ENCODE data around the gene KCNIP4.

- TF ChIP-seq, protein P1, sequence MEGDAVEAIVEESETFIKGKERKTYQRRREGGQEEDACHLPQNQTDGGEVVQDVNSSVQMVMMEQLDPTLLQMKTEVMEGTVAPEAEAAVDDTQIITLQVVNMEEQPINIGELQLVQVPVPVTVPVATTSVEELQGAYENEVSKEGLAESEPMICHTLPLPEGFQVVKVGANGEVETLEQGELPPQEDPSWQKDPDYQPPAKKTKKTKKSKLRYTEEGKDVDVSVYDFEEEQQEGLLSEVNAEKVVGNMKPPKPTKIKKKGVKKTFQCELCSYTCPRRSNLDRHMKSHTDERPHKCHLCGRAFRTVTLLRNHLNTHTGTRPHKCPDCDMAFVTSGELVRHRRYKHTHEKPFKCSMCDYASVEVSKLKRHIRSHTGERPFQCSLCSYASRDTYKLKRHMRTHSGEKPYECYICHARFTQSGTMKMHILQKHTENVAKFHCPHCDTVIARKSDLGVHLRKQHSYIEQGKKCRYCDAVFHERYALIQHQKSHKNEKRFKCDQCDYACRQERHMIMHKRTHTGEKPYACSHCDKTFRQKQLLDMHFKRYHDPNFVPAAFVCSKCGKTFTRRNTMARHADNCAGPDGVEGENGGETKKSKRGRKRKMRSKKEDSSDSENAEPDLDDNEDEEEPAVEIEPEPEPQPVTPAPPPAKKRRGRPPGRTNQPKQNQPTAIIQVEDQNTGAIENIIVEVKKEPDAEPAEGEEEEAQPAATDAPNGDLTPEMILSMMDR (IDR thresholded peaks at IDR 0.05) = no peak
- no peak for TF ChIP-seq POLR2A (IDR thresholded peaks at IDR 0.05)
Measured at GRCh38 chr4:20995015-20995414, 953.6 kb downstream of the KCNIP4 start.
